Transverse colon (tissue), 3 donors: ENCODE measurements around the gene BZW1.

Experiments
- POLR2A ChIP-seq: fragments of 450-650 bp; IDR thresholded peaks from one replicate; pipeline ENCODE4 v1.6.1; 2016; ENCODE audit warnings: antibody characterized with exemption, mild to moderate bottlenecking, moderate library complexity
- TF ChIP-seq, protein P1 (sequence below), 5 experiments: fragments of 200-600 bp in 3 of 5; fragments of 450-650 bp in 2 of 5; sonication (generic) in 3 of 5; IDR thresholded peaks; 1 replicate in 2 of 5; 2 replicates in 3 of 5; pipeline ENCODE4 v1.5.1; 2016 to 2017; ENCODE audit warnings: antibody characterized with exemption in 5 of 5, inconsistent platforms in 3 of 5, mild to moderate bottlenecking in 2 of 5, moderate library complexity in 1 of 5

DNA sequence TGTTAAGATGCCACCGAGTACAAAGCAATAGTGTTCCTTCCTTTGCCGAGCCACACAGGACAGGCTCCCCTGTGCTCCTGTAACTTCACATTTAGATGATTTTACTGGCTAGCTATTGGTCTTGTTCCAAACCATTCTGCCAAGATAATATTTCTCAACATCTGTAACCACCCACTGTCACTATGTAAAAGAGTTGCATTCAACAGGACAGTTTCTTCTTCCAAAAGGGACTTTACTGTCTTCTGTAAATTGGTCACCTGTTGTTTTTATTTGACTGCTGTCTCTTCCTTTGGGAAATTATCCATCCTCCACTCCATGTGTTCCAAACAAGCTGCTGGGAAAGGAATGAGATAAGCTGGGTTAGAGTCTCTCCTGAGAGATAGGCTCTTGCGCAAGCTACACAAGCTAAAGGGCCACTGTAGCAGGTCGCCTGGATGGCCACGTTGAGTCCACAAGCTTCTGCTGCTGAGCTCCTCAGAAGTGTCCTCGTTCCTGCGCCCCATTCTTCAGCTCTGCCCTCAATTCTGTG is 14.4 kb upstream of the BZW1 start:
- TF ChIP-seq, protein P1, sequence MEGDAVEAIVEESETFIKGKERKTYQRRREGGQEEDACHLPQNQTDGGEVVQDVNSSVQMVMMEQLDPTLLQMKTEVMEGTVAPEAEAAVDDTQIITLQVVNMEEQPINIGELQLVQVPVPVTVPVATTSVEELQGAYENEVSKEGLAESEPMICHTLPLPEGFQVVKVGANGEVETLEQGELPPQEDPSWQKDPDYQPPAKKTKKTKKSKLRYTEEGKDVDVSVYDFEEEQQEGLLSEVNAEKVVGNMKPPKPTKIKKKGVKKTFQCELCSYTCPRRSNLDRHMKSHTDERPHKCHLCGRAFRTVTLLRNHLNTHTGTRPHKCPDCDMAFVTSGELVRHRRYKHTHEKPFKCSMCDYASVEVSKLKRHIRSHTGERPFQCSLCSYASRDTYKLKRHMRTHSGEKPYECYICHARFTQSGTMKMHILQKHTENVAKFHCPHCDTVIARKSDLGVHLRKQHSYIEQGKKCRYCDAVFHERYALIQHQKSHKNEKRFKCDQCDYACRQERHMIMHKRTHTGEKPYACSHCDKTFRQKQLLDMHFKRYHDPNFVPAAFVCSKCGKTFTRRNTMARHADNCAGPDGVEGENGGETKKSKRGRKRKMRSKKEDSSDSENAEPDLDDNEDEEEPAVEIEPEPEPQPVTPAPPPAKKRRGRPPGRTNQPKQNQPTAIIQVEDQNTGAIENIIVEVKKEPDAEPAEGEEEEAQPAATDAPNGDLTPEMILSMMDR (IDR thresholded peaks at IDR 0.05): no peak
- TF ChIP-seq POLR2A: no peak
